ENCODE results near the gene INTS14. TPM values are rescaled to one million over a fixed set of nuclear protein-coding genes. Genes with fewer than 3 reads are reported as not detected.

The INTS14 gene
- total RNA-seq, 2 donors from 2014 or later, result 33.4 to 37.7 TPM

- H3K27ac Mint-ChIP-seq, result no peak overlapping the region
- Histone ChIP-seq H3K36me3 (ENCODE audit: control insufficient read depth, insufficient read depth, low read length) (peaks cover 80% of the 10 kb centered on the region), H3K27me3 (ENCODE audit: control insufficient read depth, insufficient read depth, low read length, poor library complexity, severe bottlenecking) (no peaks in the 10 kb centered on the region), H3K27ac (ENCODE audit: low read depth, low read length) (no peak overlapping the region), H3K9me3 (ENCODE audit: control insufficient read depth, low read length) (no peaks in the 10 kb centered on the region), H3K4me1 (ENCODE audit: control insufficient read depth, insufficient read depth, low read length) (peaks cover 5% of the 10 kb centered on the region), H3K9ac (ENCODE audit: extremely low read depth, low read length, poor library complexity, severe bottlenecking) (no peak overlapping the region), H3K4me3 (ENCODE audit: low read length) (no peak overlapping the region)
- no peak for TF ChIP-seq CTCF (conservative IDR thresholded peaks at IDR 0.05)
- H3K36me3 Mint-ChIP-seq (ENCODE audit: low read depth), result peaks cover 59% of the 10 kb centered on the region
- peaks cover 22% of the 10 kb centered on the region for H3K4me1 Mint-ChIP-seq
- no peaks in the 10 kb centered on the region for H3K9me3 Mint-ChIP-seq
- 100% methylated on average over 1 of the region's 1 CpG for WGBS, 2 experiments (ENCODE audit: insufficient coverage in 1 of 2, insufficient read length in 1 of 2)
- H3K27me3 Mint-ChIP-seq (ENCODE audit: insufficient read depth), result no peaks in the 10 kb centered on the region
- H3K4me3 Mint-ChIP-seq, result no peak overlapping the region
- no peak for DNase-seq
Observed at GRCh38 chr15:65576664-65577063, 34.3 kb downstream of the INTS14 start.

DNA sequence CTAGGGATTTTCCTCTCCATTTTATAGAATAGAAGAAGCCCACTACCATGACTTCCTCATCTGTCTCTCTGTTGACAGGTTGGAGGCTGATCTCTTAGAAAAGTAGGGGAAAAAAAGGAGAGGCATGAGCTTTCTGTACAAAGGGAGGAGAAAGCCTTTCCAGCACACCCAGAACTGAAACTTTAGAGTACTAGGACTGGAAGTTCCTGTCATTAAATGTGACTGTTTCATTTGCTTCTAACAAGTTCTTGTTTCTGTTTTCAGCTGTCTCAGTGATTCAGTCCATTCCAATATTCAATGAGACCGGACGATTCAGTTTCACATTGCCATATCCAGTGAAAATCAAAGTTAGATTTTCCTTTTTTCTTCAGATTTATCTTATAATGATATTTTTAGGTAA is 39.0 kb downstream of the INTS14 start:
- Histone ChIP-seq H3K36me3 (ENCODE audit: control insufficient read depth, insufficient read depth, low read length) (peaks cover 93% of the 10 kb centered on the region), H3K9ac (ENCODE audit: extremely low read depth, low read length, poor library complexity, severe bottlenecking) (no peak overlapping the region), H3K4me1 (ENCODE audit: control insufficient read depth, insufficient read depth, low read length) (no peaks in the 10 kb centered on the region), H3K27ac (ENCODE audit: low read depth, low read length) (no peak overlapping the region), H3K9me3 (ENCODE audit: control insufficient read depth, low read length) (peaks cover 9% of the 10 kb centered on the region), H3K4me3 (ENCODE audit: low read length) (no peak overlapping the region), H3K27me3 (ENCODE audit: control insufficient read depth, insufficient read depth, low read length, poor library complexity, severe bottlenecking) (no peaks in the 10 kb centered on the region)
- Mint-ChIP-seq H3K27ac (no peak overlapping the region), H3K27me3 (ENCODE audit: insufficient read depth) (no peaks in the 10 kb centered on the region), H3K9me3 (peaks cover 1% of the 10 kb centered on the region), H3K4me3 (no peak overlapping the region), H3K4me1 (no peaks in the 10 kb centered on the region), H3K36me3 (ENCODE audit: low read depth) (peaks cover 76% of the 10 kb centered on the region)
- DNase-seq, result no peak
- 97% methylated on average over 2 of the region's 2 CpGs; no CpG with 5 or more reads in 1 of the 2 experiments for WGBS, 2 experiments (ENCODE audit: insufficient coverage in 1 of 2, insufficient read length in 1 of 2)
- no peak for TF ChIP-seq CTCF (conservative IDR thresholded peaks at IDR 0.05)

DNA sequence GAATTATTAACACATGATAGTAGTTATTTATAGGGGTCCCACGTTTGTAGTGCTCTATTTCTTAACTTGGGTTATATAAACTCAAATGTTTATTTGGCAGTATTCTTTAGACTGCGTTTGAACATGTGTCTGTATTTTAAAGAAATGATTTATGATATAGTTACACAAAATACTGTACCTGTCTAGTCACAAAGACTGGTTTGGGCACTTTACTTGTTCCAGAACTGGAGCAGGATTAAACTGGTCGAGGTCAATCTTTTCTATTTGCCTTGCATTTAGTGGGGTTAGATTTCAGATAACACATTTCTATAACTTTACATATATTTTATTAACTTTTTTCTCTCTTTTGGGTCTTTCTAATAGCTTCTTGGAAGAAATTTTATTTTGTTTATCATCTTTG is 41.2 kb downstream of the INTS14 start:
- Mint-ChIP-seq H3K4me3 (no peak overlapping the region), H3K9me3 (peaks cover 24% of the 10 kb centered on the region), H3K27ac (no peak overlapping the region), H3K27me3 (ENCODE audit: insufficient read depth) (no peaks in the 10 kb centered on the region), H3K36me3 (ENCODE audit: low read depth) (peaks cover 90% of the 10 kb centered on the region), H3K4me1 (no peaks in the 10 kb centered on the region)
- Histone ChIP-seq H3K9ac (ENCODE audit: extremely low read depth, low read length, poor library complexity, severe bottlenecking) (no peak overlapping the region), H3K27me3 (ENCODE audit: control insufficient read depth, insufficient read depth, low read length, poor library complexity, severe bottlenecking) (no peaks in the 10 kb centered on the region), H3K36me3 (ENCODE audit: control insufficient read depth, insufficient read depth, low read length) (peaks cover 95% of the 10 kb centered on the region), H3K4me1 (ENCODE audit: control insufficient read depth, insufficient read depth, low read length) (no peaks in the 10 kb centered on the region), H3K27ac (ENCODE audit: low read depth, low read length) (no peak overlapping the region), H3K4me3 (ENCODE audit: low read length) (no peak overlapping the region), H3K9me3 (ENCODE audit: control insufficient read depth, low read length) (peaks cover 31% of the 10 kb centered on the region)
- 100% methylated on average over 1 to 3 of the region's 3 CpGs for WGBS, 2 experiments (ENCODE audit: insufficient coverage in 1 of 2, insufficient read length in 1 of 2)
- no peak for TF ChIP-seq CTCF (conservative IDR thresholded peaks at IDR 0.05)
- DNase-seq, result no peak

All from endodermal cell (in vitro differentiated cells).